Smooth muscle cell (in vitro differentiated cells): ENCODE results near the gene CEP85L. TPM values are rescaled to one million over a fixed set of nuclear protein-coding genes. Genes with fewer than 3 reads are reported as not detected.
A peak's percentile ranks its signal among the peaks of the same experiment; 100 is the strongest.

Source experiments
- DNase-seq: peaks from one replicate; lab custom pipeline; 2025; ENCODE audit not compliant: unreplicated experiment; lab: John Stamatoyannopoulos, UW
- H2AFZ ChIP-seq: fragments of 200-600 bp; sonication (generic); 2 replicates; pipeline ENCODE4 v1.6.0; 2016; ENCODE audit warnings: antibody characterized with exemption, low read depth, mild to moderate bottlenecking
- H3F3A ChIP-seq: fragments of 200-600 bp; sonication (generic); 2 replicates; pipeline ENCODE4 v1.6.0; 2017; ENCODE audit warnings: antibody characterized with exemption, low read depth
- H3K27ac ChIP-seq: fragments of 200-600 bp; sonication (generic); 2 replicates; pipeline ENCODE4 v1.5.1; 2016; ENCODE audit warnings: low read depth, mild to moderate bottlenecking
- H3K27me3 ChIP-seq: fragments of 200-600 bp; sonication (generic); 2 replicates; pipeline ENCODE4 v1.6.1; 2016; ENCODE audit warnings: low read depth, mild to moderate bottlenecking
- H3K36me3 ChIP-seq: fragments of 200-600 bp; sonication (generic); 2 replicates; pipeline ENCODE4 v1.5.1; 2016; ENCODE audit warnings: low read depth
- H3K4me1 ChIP-seq: fragments of 200-600 bp; sonication (generic); 2 replicates; pipeline ENCODE4 v1.5.1; 2016; ENCODE audit warnings: low read depth
- H3K4me2 ChIP-seq: fragments of 200-600 bp; sonication (generic); 2 replicates; pipeline ENCODE4 v1.6.0; 2016; ENCODE audit warnings: mild to moderate bottlenecking
- H3K4me3 ChIP-seq: fragments of 200-600 bp; sonication (generic); 2 replicates; pipeline ENCODE4 v1.5.1; 2016; ENCODE audit warnings: mild to moderate bottlenecking
- H3K79me2 ChIP-seq: fragments of 200-600 bp; sonication (generic); 2 replicates; pipeline ENCODE4 v1.6.0; 2016; ENCODE audit warnings: low read depth, mild to moderate bottlenecking
- H3K9ac ChIP-seq: fragments of 200-600 bp; sonication (generic); 2 replicates; pipeline ENCODE4 v1.6.0; 2016; ENCODE audit warnings: low read depth
- H3K9me3 ChIP-seq: fragments of 200-600 bp; sonication (generic); replicated peaks from 2 replicates; pipeline ENCODE4 v1.5.1; 2016; ENCODE audit warnings: low read depth
- H4K20me1 ChIP-seq: fragments of 200-600 bp; sonication (generic); 2 replicates; pipeline ENCODE4 v1.6.0; 2016; ENCODE audit warnings: low read depth
- CTCF ChIP-seq: fragments of 200-600 bp; sonication (generic); IDR thresholded peaks from 2 replicates; pipeline ENCODE4 v1.5.1; 2017; ENCODE audit warnings: borderline replicate concordance, mild to moderate bottlenecking, antibody characterized with exemption; ENCODE audit not compliant: insufficient read depth, poor library complexity, severe bottlenecking
- WGBS: methylation state at CpG from one replicate; pipeline ENCODE4 v1.1.7; 2016; ENCODE audit warnings: low lambda C conversion rate; 5-methylcytosine and 5-hydroxymethylcytosine counted together
- polyA plus RNA-seq: library from polyadenylated mRNA; unstranded; fragments of >200 nt; fragmentation: Nextera tagmentation; extraction: Ambion mirVana; gene quantifications from 2 replicates; pipeline ENCODE4 v1.2.1, GENCODE V29; 2016
- total RNA-seq: library from RNA; depleted of rRNA; stranded (reverse); fragments of >200 nt; gene quantifications from 2 replicates; pipeline ENCODE4 v1.2.3, GENCODE V29; 2014

Gene CEP85L
- 65.6 and 66.4 TPM in 2 replicates for total RNA-seq
- 36.5 and 49.3 TPM in 2 replicates for polyA plus RNA-seq

- H3K4me2 ChIP-seq: peak within 1 kb of the TSS; percentile 85
- no peaks in the 10 kb centered on the region for H3K36me3 ChIP-seq
- peak within 1 kb of the TSS; percentile 88 for H3K27ac ChIP-seq
- H3K4me1 ChIP-seq: peaks cover 14% of the 10 kb centered on the region
- H3K79me2 ChIP-seq: peaks cover 43% of the 10 kb centered on the region
- peak within 1 kb of the TSS; percentile 85 for H3K9ac ChIP-seq
- peak; percentile 78 for DNase-seq
- no peak for TF ChIP-seq CTCF
- no peaks in the 10 kb centered on the region for H3F3A ChIP-seq
- H2AFZ ChIP-seq: peak within 1 kb of the TSS; percentile 92
- H3K4me3 ChIP-seq: peak within 1 kb of the TSS; percentile 96
- WGBS: 2% methylated on average over 33 of the region's 77 CpGs
- no peaks in the 10 kb centered on the region for H3K27me3 ChIP-seq
- no peaks in the 10 kb centered on the region for H3K9me3 ChIP-seq
- peaks cover 9% of the 10 kb centered on the region for H4K20me1 ChIP-seq
These were observed at the start of gene CEP85L for GRCh38 chr6:118651282-118652050. TSS of gene CEP85L (minus strand) at chr6:118651591. CDS start at chr6:118651269, 322 bp downstream.

GRCh38 chr6:118700531-118700930, 49.1 kb upstream of the CEP85L start:
- Histone ChIP-seq H3K4me3 (no peak overlapping the region), H3K79me2 (no peaks in the 10 kb centered on the region), H2AFZ (no peak overlapping the region), H3K4me2 (no peak overlapping the region), H3K9ac (no peak overlapping the region), H3F3A (no peaks in the 10 kb centered on the region), H3K9me3 (no peaks in the 10 kb centered on the region), H3K27ac (no peak overlapping the region), H3K27me3 (no peaks in the 10 kb centered on the region), H3K4me1 (peaks cover 10% of the 10 kb centered on the region), H3K36me3 (no peaks in the 10 kb centered on the region), H4K20me1 (no peaks in the 10 kb centered on the region)
- DNase-seq: no peak
- no peak for TF ChIP-seq CTCF
- 89% methylated on average over 2 of the region's 2 CpGs for WGBS

- H3K36me3 ChIP-seq: no peaks in the 10 kb centered on the region
- no peak overlapping the region for H3K27ac ChIP-seq
- WGBS: 61% methylated on average over 3 of the region's 3 CpGs
- no peaks in the 10 kb centered on the region for H3K79me2 ChIP-seq
- TF ChIP-seq CTCF: no peak
- no peaks in the 10 kb centered on the region for H4K20me1 ChIP-seq
- H3K4me1 ChIP-seq: no peaks in the 10 kb centered on the region
- H2AFZ ChIP-seq: no peak overlapping the region
- H3F3A ChIP-seq: no peaks in the 10 kb centered on the region
- H3K4me2 ChIP-seq: no peak overlapping the region
- H3K9ac ChIP-seq: no peak overlapping the region
- no peaks in the 10 kb centered on the region for H3K27me3 ChIP-seq
- no peaks in the 10 kb centered on the region for H3K9me3 ChIP-seq
- H3K4me3 ChIP-seq: no peak overlapping the region
- no peak for DNase-seq
These were observed 46.2 kb upstream of the CEP85L start for GRCh38 chr6:118697554-118697953.

- Histone ChIP-seq H3K9ac (no peak overlapping the region), H4K20me1 (no peaks in the 10 kb centered on the region), H2AFZ (no peak overlapping the region), H3K9me3 (no peaks in the 10 kb centered on the region), H3K4me3 (no peak overlapping the region), H3K36me3 (no peaks in the 10 kb centered on the region), H3K79me2 (no peaks in the 10 kb centered on the region), H3K27ac (no peak overlapping the region), H3F3A (no peaks in the 10 kb centered on the region), H3K27me3 (no peaks in the 10 kb centered on the region), H3K4me1 (no peaks in the 10 kb centered on the region), H3K4me2 (no peak overlapping the region)
- 78% methylated on average over 1 of the region's 1 CpG for WGBS
- no peak for DNase-seq
- no peak for TF ChIP-seq CTCF
These were observed 44.9 kb upstream of the CEP85L start for GRCh38 chr6:118696271-118696670.
